ENCODE data around the gene LCN9. TPM values are rescaled to one million over a fixed set of nuclear protein-coding genes. Genes with fewer than 3 reads are reported as not detected.

The LCN9 gene
- total RNA-seq, 1 experiment from 2014 or later: not detected

DNA sequence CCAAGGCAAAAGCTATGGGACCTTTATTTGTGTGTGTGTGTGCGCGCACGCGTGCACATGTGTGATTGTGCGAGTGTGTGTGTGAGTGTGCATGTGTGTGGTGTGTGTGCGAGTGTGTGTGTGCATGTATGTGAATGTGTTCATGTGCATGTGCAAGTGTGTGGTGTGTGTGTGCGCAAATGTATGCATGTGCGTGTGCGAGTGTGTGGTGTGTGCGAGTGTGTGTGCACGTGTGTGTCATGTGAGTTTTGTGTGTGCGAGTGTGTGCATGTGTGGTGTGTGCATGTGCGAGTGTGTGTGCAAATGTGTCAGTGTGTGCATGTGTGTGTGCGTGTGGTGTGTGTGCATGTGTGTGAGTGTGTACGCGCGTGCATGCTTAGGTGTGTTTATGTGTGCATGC lies 12.7 kb upstream of the LCN9 start:
- BruUV-seq (replicated peaks): no TSS peak
- H3K27me3 ChIP-seq (ENCODE audit: control insufficient read depth, insufficient read depth, low read length): no peaks in the 10 kb centered on the region
- intact Hi-C loops (cut with micrococcal nuclease; ENCODE audit: unreplicated experiment): no loop called here
- no peaks in the 10 kb centered on the region for H3K36me3 ChIP-seq (ENCODE audit: control insufficient read depth, insufficient read depth, low read length)
- H3K9me3 ChIP-seq (ENCODE audit: control insufficient read depth, insufficient read depth, low read depth, low read length): peaks cover 2% of the 10 kb centered on the region; the same call in 1 of the 2 replicates
- in situ Hi-C loops (cut with HindIII; ENCODE audit: low pct_unique_long_range_greater_than_20kb, low sequenced_read_pairs): no loop called here
- ATAC-seq (no peak), DNase-seq (ENCODE audit: low read depth, low spot score) (no peak)
- no peaks in the 10 kb centered on the region for H3K4me1 ChIP-seq (ENCODE audit: control insufficient read depth, insufficient read depth, low read length)
- CTCF ChIA-PET: no interaction called here
- TF ChIP-seq TCF7L2 (IDR thresholded peaks at IDR 0.05; ENCODE audit: low read depth, low read length) (no peak), POLR2AphosphoS5 (IDR thresholded peaks at IDR 0.05; ENCODE audit: low read depth, low read length) (no peak), SIN3A (IDR thresholded peaks at IDR 0.05; ENCODE audit: borderline replicate concordance, insufficient read depth, low read depth, low read length) (no peak)
- TF ChIP-seq, protein P1, sequence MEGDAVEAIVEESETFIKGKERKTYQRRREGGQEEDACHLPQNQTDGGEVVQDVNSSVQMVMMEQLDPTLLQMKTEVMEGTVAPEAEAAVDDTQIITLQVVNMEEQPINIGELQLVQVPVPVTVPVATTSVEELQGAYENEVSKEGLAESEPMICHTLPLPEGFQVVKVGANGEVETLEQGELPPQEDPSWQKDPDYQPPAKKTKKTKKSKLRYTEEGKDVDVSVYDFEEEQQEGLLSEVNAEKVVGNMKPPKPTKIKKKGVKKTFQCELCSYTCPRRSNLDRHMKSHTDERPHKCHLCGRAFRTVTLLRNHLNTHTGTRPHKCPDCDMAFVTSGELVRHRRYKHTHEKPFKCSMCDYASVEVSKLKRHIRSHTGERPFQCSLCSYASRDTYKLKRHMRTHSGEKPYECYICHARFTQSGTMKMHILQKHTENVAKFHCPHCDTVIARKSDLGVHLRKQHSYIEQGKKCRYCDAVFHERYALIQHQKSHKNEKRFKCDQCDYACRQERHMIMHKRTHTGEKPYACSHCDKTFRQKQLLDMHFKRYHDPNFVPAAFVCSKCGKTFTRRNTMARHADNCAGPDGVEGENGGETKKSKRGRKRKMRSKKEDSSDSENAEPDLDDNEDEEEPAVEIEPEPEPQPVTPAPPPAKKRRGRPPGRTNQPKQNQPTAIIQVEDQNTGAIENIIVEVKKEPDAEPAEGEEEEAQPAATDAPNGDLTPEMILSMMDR (IDR thresholded peaks at IDR 0.05): no peak
- TF ChIP-seq, protein P2, sequence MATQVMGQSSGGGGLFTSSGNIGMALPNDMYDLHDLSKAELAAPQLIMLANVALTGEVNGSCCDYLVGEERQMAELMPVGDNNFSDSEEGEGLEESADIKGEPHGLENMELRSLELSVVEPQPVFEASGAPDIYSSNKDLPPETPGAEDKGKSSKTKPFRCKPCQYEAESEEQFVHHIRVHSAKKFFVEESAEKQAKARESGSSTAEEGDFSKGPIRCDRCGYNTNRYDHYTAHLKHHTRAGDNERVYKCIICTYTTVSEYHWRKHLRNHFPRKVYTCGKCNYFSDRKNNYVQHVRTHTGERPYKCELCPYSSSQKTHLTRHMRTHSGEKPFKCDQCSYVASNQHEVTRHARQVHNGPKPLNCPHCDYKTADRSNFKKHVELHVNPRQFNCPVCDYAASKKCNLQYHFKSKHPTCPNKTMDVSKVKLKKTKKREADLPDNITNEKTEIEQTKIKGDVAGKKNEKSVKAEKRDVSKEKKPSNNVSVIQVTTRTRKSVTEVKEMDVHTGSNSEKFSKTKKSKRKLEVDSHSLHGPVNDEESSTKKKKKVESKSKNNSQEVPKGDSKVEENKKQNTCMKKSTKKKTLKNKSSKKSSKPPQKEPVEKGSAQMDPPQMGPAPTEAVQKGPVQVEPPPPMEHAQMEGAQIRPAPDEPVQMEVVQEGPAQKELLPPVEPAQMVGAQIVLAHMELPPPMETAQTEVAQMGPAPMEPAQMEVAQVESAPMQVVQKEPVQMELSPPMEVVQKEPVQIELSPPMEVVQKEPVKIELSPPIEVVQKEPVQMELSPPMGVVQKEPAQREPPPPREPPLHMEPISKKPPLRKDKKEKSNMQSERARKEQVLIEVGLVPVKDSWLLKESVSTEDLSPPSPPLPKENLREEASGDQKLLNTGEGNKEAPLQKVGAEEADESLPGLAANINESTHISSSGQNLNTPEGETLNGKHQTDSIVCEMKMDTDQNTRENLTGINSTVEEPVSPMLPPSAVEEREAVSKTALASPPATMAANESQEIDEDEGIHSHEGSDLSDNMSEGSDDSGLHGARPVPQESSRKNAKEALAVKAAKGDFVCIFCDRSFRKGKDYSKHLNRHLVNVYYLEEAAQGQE (IDR thresholded peaks at IDR 0.05; ENCODE audit: insufficient read depth in 1 of 2, low read depth in 2 of 2, low read length in 1 of 2): no peak
- POLR2A ChIA-PET: no interaction called here
- H3K4me3 ChIP-seq (ENCODE audit: low read depth in 2 of 2, low read length in 2 of 2): no peak overlapping the region
- H3K27ac ChIP-seq (ENCODE audit: low read length): no peak overlapping the region

DNA sequence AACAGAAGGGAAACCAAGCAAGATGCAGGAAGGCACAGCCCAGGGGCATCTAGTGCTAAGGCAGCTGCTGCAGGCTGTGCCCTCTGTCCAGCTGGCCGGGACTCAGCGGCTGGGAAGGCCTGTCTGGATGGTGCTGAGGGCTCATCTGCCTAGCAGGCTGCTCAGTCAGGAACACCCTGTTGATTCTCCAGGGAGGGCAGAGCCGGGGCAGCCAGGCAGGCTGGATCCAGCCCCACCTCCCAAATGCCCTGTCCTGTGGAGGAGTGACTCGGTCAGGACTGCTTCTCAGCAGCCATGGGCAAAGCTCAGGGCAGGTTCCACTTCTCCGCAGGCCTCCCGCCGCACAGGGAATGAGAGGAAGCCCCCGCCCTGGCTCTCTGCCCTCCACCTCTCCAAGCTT lies 7.8 kb upstream of the LCN9 start:
- BruUV-seq (replicated peaks): no TSS peak
- intact Hi-C loops (cut with micrococcal nuclease; ENCODE audit: unreplicated experiment) (no loop called here), in situ Hi-C loops (cut with HindIII; ENCODE audit: low pct_unique_long_range_greater_than_20kb, low sequenced_read_pairs) (no loop called here)
- DNase-seq (ENCODE audit: low read depth, low spot score) (no peak), ATAC-seq (no peak)
- no peaks in the 10 kb centered on the region for H3K36me3 ChIP-seq (ENCODE audit: control insufficient read depth, insufficient read depth, low read length)
- H3K27ac ChIP-seq (ENCODE audit: low read length): no peak overlapping the region
- POLR2A ChIA-PET: no interaction called here
- H3K4me1 ChIP-seq (ENCODE audit: control insufficient read depth, insufficient read depth, low read length): no peaks in the 10 kb centered on the region
- CTCF ChIA-PET: no interaction called here
- no peaks in the 10 kb centered on the region for H3K27me3 ChIP-seq (ENCODE audit: control insufficient read depth, insufficient read depth, low read length)
- no peaks in the 10 kb centered on the region for H3K9me3 ChIP-seq (ENCODE audit: control insufficient read depth, insufficient read depth, low read depth, low read length)
- H3K4me3 ChIP-seq (ENCODE audit: low read depth in 2 of 2, low read length in 2 of 2): no peak overlapping the region
- no peak for TF ChIP-seq POLR2AphosphoS5 (IDR thresholded peaks at IDR 0.05; ENCODE audit: low read depth, low read length)
- no peak for TF ChIP-seq TCF7L2 (IDR thresholded peaks at IDR 0.05; ENCODE audit: low read depth, low read length)
- TF ChIP-seq SIN3A (IDR thresholded peaks at IDR 0.05; ENCODE audit: borderline replicate concordance, insufficient read depth, low read depth, low read length): no peak
- TF ChIP-seq, protein P1 (IDR thresholded peaks at IDR 0.05): no peak
- TF ChIP-seq, protein P2 (IDR thresholded peaks at IDR 0.05; ENCODE audit: insufficient read depth in 1 of 2, low read depth in 2 of 2, low read length in 1 of 2): no peak

Data from Panc1 (cell line).